CD14-positive monocyte (primary cell): ENCODE results near the gene TMEM178B. TPM values are rescaled to one million over a fixed set of nuclear protein-coding genes. Genes with fewer than 3 reads are reported as not detected.

Experiments used
- DNase-seq, 3 donors: peaks; one replicate each; pipeline ENCODE4 v3.0.0-alpha.2; 2011 to 2022
- H2AFZ ChIP-seq: 2 replicates; pipeline ENCODE4 v1.6.0; 2012; ENCODE audit warnings: mild to moderate bottlenecking, low read depth, low read length, inconsistent platforms; ENCODE audit not compliant: insufficient read depth, poor library complexity, severe bottlenecking
- H3K27ac ChIP-seq, 2 donors: 1 replicate in 1 of 2; 2 replicates in 1 of 2; pipeline ENCODE4 v1.5.1; 2012 to 2013; ENCODE audit warnings: low read length in 2 of 2, control low read depth in 1 of 2, inconsistent platforms in 1 of 2, low read depth in 1 of 2, mild to moderate bottlenecking in 1 of 2
- H3K27me3 ChIP-seq, 2 donors: one replicate each; pipeline versions ENCODE4 v1.6.0 to v1.6.1; 2011 to 2013; ENCODE audit warnings: low read length in 2 of 2; ENCODE audit not compliant: control insufficient read depth in 2 of 2, insufficient read depth in 2 of 2
- H3K36me3 ChIP-seq, 2 donors: replicated peaks in 1 of 2; 1 replicate in 1 of 2; 2 replicates in 1 of 2; pipeline versions ENCODE4 v1.5.1 to v1.6.1; 2012 to 2013; ENCODE audit warnings: low read length in 2 of 2, control low read depth in 1 of 2, inconsistent platforms in 1 of 2, mild to moderate bottlenecking in 1 of 2; ENCODE audit not compliant: insufficient read depth in 2 of 2, control insufficient read depth in 1 of 2
- H3K4me1 ChIP-seq, 2 donors: 1 replicate in 1 of 2; 2 replicates in 1 of 2; pipeline versions ENCODE4 v1.5.1 to v1.6.1; 2012 to 2013; ENCODE audit warnings: low read length in 2 of 2, control low read depth in 1 of 2, inconsistent platforms in 1 of 2, mild to moderate bottlenecking in 1 of 2, moderate library complexity in 1 of 2; ENCODE audit not compliant: insufficient read depth in 2 of 2, control insufficient read depth in 1 of 2
- H3K4me2 ChIP-seq: replicated peaks from 2 replicates; pipeline ENCODE3; 2012; ENCODE audit warnings: low read length, moderate library complexity, mild to moderate bottlenecking; ENCODE audit not compliant: poor library complexity, severe bottlenecking; ENCODE audit errors: extremely low read depth
- H3K4me3 ChIP-seq, 3 experiments: fragments of 200-600 bp in 1 of 3; sonication (generic) in 1 of 3; replicated peaks in 1 of 3; 1 replicate in 2 of 3; 2 replicates in 1 of 3; pipeline ENCODE4 v1.5.1; 2011 to 2013; ENCODE audit warnings: low read length in 3 of 3, mild to moderate bottlenecking in 3 of 3, control low read depth in 2 of 3, low read depth in 2 of 3, inconsistent platforms in 1 of 3, moderate library complexity in 1 of 3
- H3K79me2 ChIP-seq: 2 replicates; pipeline ENCODE4 v1.6.0; 2012; ENCODE audit warnings: mild to moderate bottlenecking, control low read depth, inconsistent platforms, low read length, moderate library complexity; ENCODE audit not compliant: insufficient read depth
- H3K9ac ChIP-seq: 2 replicates; pipeline ENCODE4 v1.6.0; 2017; ENCODE audit warnings: low read length, mild to moderate bottlenecking; ENCODE audit not compliant: insufficient read depth, poor library complexity, severe bottlenecking
- H3K9me3 ChIP-seq, 2 donors: replicated peaks in 1 of 2; 1 replicate in 1 of 2; 2 replicates in 1 of 2; pipeline versions ENCODE4 v1.5.1 to v1.6.1; 2012 to 2013; ENCODE audit warnings: low read length in 2 of 2, control low read depth in 1 of 2; ENCODE audit not compliant: control insufficient read depth in 1 of 2, insufficient read depth in 1 of 2
- H4K20me1 ChIP-seq: 2 replicates; pipeline ENCODE4 v1.6.0; 2012; ENCODE audit warnings: mild to moderate bottlenecking, low read length, control low read depth, moderate library complexity; ENCODE audit not compliant: insufficient read depth
- H3K27ac Mint-ChIP-seq, 7 donors: one replicate each; pipeline ENCODE4 v1.8.0; 2020; ENCODE audit warnings: mild to moderate bottlenecking in 7 of 7, mixed read lengths in 7 of 7, moderate library complexity in 6 of 7, inconsistent platforms in 2 of 7
- H3K27me3 Mint-ChIP-seq, 3 donors: one replicate each; pipeline ENCODE4 v1.8.0; 2021 to 2022; ENCODE audit warnings: low read depth in 3 of 3, mild to moderate bottlenecking in 3 of 3, mixed read lengths in 3 of 3, moderate library complexity in 3 of 3, inconsistent platforms in 1 of 3
- H3K36me3 Mint-ChIP-seq, 2 donors: one replicate each; pipeline ENCODE4 v1.8.0; 2020; ENCODE audit warnings: mixed read lengths in 2 of 2, inconsistent platforms in 1 of 2, mild to moderate bottlenecking in 1 of 2
- H3K4me1 Mint-ChIP-seq: one replicate; pipeline ENCODE4 v1.8.0; 2020; ENCODE audit warnings: mild to moderate bottlenecking, mixed read lengths
- H3K4me3 Mint-ChIP-seq, 2 donors: one replicate each; pipeline ENCODE4 v1.8.0; 2020; ENCODE audit warnings: mild to moderate bottlenecking in 2 of 2, mixed read lengths in 2 of 2, moderate library complexity in 1 of 2
- H3K9me3 Mint-ChIP-seq, 7 donors: one replicate each; pipeline ENCODE4 v1.8.0; 2020 to 2022; ENCODE audit warnings: mixed read lengths in 7 of 7, mild to moderate bottlenecking in 6 of 7, moderate library complexity in 6 of 7, inconsistent platforms in 2 of 7
- WGBS: methylation state at CpG from one replicate; pipeline ENCODE4 v1.1.5; 2013; ENCODE audit warnings: missing lambda C conversion rate; ENCODE audit not compliant: insufficient coverage; 5-methylcytosine and 5-hydroxymethylcytosine counted together
- intact Hi-C, 2 donors: fragments of 100-400 bp; cut with micrococcal nuclease; formaldehyde crosslinking; loops; one replicate each; pipeline versions ENCODE4 v1.15.0 to v1.15.1; 2023
- polyA plus RNA-seq, 3 donors: library from polyadenylated mRNA; depleted of rRNA in 1 of 3; unstranded in 2 of 3; stranded (reverse) in 1 of 3; fragments of 300-500 nt in 2 of 3; fragments of >200 nt in 1 of 3; fragmentation: Illumina TruSeq in 2 of 3; gene quantifications; 1 replicate in 2 of 3; 2 replicates in 1 of 3; pipeline ENCODE4 v1.2.3, GENCODE V29; 2012 to 2021
- TF ChIP-seq, protein P1 (sequence below): fragments of 200-600 bp; IDR thresholded peaks from one replicate; pipeline ENCODE4 v1.8.0; 2022; ENCODE audit warnings: antibody characterized with exemption, mild to moderate bottlenecking

TMEM178B gene
- polyA plus RNA-seq, 3 donors = not detected

DNA sequence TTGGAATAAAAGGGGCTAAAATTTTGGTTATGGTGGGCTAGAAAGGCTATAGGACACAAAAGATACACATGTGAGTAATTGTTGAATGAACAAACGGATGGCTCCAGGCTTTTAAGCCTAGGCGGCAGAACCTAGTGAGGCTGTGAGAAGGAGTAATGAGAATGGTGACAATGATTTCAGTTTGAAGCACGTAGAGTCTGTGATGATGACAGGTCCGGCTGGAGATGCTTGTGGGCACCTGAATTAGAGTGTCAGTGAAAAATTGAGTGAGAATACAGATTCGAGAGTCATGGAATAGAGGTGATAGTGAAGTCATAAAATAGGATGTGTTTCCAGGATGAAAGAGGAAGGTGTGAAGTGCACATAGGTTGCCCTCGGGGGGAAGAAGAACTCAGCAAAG is 170.6 kb downstream of the TMEM178B start:
- TF ChIP-seq, protein P1, sequence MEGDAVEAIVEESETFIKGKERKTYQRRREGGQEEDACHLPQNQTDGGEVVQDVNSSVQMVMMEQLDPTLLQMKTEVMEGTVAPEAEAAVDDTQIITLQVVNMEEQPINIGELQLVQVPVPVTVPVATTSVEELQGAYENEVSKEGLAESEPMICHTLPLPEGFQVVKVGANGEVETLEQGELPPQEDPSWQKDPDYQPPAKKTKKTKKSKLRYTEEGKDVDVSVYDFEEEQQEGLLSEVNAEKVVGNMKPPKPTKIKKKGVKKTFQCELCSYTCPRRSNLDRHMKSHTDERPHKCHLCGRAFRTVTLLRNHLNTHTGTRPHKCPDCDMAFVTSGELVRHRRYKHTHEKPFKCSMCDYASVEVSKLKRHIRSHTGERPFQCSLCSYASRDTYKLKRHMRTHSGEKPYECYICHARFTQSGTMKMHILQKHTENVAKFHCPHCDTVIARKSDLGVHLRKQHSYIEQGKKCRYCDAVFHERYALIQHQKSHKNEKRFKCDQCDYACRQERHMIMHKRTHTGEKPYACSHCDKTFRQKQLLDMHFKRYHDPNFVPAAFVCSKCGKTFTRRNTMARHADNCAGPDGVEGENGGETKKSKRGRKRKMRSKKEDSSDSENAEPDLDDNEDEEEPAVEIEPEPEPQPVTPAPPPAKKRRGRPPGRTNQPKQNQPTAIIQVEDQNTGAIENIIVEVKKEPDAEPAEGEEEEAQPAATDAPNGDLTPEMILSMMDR = no peak
- Histone ChIP-seq H3K27me3 (no peaks in the 10 kb centered on the region), H3K79me2 (no peaks in the 10 kb centered on the region), H4K20me1 (no peaks in the 10 kb centered on the region), H3K36me3 (no peaks in the 10 kb centered on the region), H3K4me2 (no peak overlapping the region), H3K27ac (no peak overlapping the region), H3K9me3 (no peaks in the 10 kb centered on the region), H3K4me3 (no peak overlapping the region), H3K9ac (no peak overlapping the region), H2AFZ (no peak overlapping the region), H3K4me1 (no peaks in the 10 kb centered on the region)
- H3K27ac Mint-ChIP-seq = no peak overlapping the region
- H3K4me3 Mint-ChIP-seq = no peak overlapping the region
- 92% methylated on average over 6 of the region's 6 CpGs for WGBS
- peaks cover 0 to 4% (median 0%) of the 10 kb centered on the region in 3 donors for H3K27me3 Mint-ChIP-seq
- intact Hi-C loops = no loop called here
- no peaks in the 10 kb centered on the region for H3K4me1 Mint-ChIP-seq
- DNase-seq = no peak
- H3K36me3 Mint-ChIP-seq = no peaks in the 10 kb centered on the region
- H3K9me3 Mint-ChIP-seq = peaks cover 0 to 6% (median 0%) of the 10 kb centered on the region in 7 donors

DNA sequence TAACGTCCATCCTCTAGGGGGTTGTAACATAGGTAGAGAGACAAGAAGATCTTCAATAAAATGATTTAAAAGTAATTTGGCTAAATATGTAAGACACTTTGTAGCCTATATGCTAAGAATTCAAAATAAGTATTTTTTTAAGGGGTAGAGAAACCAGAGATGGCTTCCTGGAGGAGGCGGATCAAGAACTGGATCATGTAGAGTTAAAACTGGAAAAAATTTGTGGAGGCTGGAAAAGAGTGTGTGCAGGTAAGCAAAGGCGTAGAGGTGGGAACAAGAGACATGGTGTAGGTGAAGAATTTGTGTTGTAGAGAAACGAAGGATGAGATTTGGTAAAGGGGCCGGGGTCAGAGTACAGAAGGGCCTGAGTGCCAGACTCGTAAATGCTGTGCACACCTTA is 172.6 kb downstream of the TMEM178B start:
- no peak for DNase-seq
- no peak overlapping the region for H3K4me2 ChIP-seq
- Mint-ChIP-seq H3K9me3 (peaks cover 0 to 4% (median 0%) of the 10 kb centered on the region in 7 donors), H3K27ac (no peak overlapping the region), H3K27me3 (peaks cover 0 to 4% (median 0%) of the 10 kb centered on the region in 3 donors), H3K36me3 (no peaks in the 10 kb centered on the region), H3K4me3 (no peak overlapping the region), H3K4me1 (no peaks in the 10 kb centered on the region)
- no peaks in the 10 kb centered on the region for H3K9me3 ChIP-seq
- WGBS = 93% methylated on average over 3 of the region's 6 CpGs
- no peaks in the 10 kb centered on the region for H4K20me1 ChIP-seq
- H3K4me1 ChIP-seq = no peaks in the 10 kb centered on the region
- no peaks in the 10 kb centered on the region for H3K79me2 ChIP-seq
- TF ChIP-seq, protein P1 = no peak
- no peak overlapping the region for H2AFZ ChIP-seq
- H3K27ac ChIP-seq = no peak overlapping the region
- H3K9ac ChIP-seq = no peak overlapping the region
- intact Hi-C loops = no loop called here
- no peak overlapping the region for H3K4me3 ChIP-seq
- H3K36me3 ChIP-seq = no peaks in the 10 kb centered on the region
- no peaks in the 10 kb centered on the region for H3K27me3 ChIP-seq
